Kidney glomerular epithelial cell (primary cell): ENCODE results near the gene NPTN.

Experiments used
- DNase-seq: peaks from one replicate; lab custom pipeline; 2025; lab: John Stamatoyannopoulos, UW

NPTN gene

GRCh38 chr15:73631915-73632669 is 1.1 kb downstream of the NPTN start:
- peak; percentile 34 for DNase-seq

DNA sequence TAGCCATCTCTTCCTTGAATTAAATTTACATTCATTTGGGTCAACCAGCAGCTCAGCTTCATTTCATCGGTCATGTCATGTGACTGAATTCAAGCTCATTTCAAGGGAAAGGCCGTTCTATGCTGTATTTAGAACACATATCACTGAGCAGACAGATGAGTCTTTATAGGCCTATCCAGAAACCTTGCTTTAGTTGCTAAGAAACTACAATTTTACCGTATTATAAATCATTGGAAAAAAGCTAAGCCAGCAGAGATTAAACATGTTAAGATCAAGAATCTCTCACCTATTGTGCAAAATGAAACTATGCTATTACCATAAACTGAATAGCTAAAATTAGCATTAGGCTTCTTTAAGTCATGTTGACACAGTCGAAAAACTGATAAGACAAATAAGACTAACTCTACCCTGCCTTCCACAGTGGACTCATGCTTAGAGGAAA is 2.2 kb downstream of the NPTN start:
- no peak for DNase-seq

GRCh38 chr15:73629798-73630429 is 3.3 kb downstream of the NPTN start:
- no peak for DNase-seq

GRCh38 chr15:73628976-73629797 is 4.0 kb downstream of the NPTN start:
- no peak for DNase-seq

GRCh38 chr15:73628102-73628501 is 5.1 kb downstream of the NPTN start:
- DNase-seq, result no peak

DNA sequence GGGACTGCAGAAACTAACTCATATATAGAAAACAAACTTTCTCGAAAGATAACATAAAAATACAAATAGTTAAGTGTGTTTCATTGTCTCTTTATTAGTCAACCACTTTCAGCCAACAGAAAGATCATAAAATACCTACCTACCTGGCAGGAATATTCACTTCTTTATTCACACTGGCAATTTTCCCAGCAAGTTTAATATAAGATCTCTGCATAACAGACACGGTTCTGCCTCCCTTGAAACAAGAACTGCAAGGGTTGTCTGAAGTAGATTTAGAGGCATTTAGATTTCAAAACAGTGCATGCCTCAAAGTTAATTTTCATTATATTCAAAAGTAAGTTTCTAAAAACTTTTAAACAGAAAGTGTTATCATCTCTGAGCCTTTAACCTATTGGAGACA is 7.1 kb downstream of the NPTN start:
- no peak for DNase-seq

GRCh38 chr15:73624530-73624929 is 8.7 kb downstream of the NPTN start:
- no peak for DNase-seq

- no peak for DNase-seq
Measured at GRCh38 chr15:73621286-73621826, 11.8 kb downstream of the NPTN start.

- no peak for DNase-seq
Measured at GRCh38 chr15:73620078-73620477, 13.1 kb downstream of the NPTN start.

- DNase-seq, result no peak
Measured at GRCh38 chr15:73617913-73618312, 15.3 kb downstream of the NPTN start.

GRCh38 chr15:73617301-73617831 is 15.8 kb downstream of the NPTN start:
- no peak for DNase-seq

DNA sequence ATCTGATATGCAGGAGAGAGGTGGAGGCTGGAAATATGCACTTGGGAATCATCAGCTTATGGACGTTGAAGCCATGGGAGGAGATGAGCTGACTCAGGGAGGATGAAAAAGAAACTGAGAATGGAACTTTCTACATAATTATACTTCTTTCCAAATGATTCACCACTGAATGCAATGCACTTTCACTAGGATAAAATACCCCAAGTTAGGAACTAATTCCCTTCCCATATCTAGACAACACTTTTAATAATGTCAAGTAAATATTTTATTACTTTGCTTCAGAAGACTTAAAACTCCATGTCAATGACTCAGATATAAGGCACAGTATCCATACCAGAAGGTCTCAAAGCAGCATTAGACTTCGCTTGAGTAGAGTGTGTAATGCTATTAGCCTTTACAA is 24.2 kb downstream of the NPTN start:
- no peak for DNase-seq

GRCh38 chr15:73608475-73608874 is 24.7 kb downstream of the NPTN start:
- DNase-seq, result no peak

- DNase-seq, result no peak
Measured at GRCh38 chr15:73607843-73608242, 25.3 kb downstream of the NPTN start.

GRCh38 chr15:73607405-73607804 is 25.8 kb downstream of the NPTN start:
- no peak for DNase-seq

- no peak for DNase-seq
Measured at GRCh38 chr15:73605759-73606436, 27.3 kb downstream of the NPTN start.

GRCh38 chr15:73604477-73604876 is 28.7 kb downstream of the NPTN start:
- DNase-seq, result no peak

GRCh38 chr15:73602992-73603391 is 30.2 kb downstream of the NPTN start:
- no peak for DNase-seq

DNA sequence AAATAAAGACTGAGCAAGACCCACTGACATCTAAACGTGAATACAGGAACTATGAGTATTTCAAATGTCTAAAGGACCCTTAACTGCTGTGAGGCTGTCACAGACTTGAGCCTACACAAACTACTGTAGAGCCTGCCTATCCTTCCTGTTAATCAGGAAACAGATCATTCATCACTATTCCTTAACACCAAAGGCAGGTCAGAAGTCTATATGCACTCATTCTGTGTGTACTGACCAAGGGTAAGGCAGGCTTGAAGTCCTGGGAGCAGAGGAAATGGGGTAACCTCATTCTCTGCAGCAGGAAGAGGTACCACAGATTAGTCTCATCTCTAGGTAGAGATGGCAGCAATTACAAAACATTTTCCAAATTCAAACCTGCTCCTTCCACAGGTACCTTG is 30.7 kb downstream of the NPTN start:
- DNase-seq, result no peak

DNA sequence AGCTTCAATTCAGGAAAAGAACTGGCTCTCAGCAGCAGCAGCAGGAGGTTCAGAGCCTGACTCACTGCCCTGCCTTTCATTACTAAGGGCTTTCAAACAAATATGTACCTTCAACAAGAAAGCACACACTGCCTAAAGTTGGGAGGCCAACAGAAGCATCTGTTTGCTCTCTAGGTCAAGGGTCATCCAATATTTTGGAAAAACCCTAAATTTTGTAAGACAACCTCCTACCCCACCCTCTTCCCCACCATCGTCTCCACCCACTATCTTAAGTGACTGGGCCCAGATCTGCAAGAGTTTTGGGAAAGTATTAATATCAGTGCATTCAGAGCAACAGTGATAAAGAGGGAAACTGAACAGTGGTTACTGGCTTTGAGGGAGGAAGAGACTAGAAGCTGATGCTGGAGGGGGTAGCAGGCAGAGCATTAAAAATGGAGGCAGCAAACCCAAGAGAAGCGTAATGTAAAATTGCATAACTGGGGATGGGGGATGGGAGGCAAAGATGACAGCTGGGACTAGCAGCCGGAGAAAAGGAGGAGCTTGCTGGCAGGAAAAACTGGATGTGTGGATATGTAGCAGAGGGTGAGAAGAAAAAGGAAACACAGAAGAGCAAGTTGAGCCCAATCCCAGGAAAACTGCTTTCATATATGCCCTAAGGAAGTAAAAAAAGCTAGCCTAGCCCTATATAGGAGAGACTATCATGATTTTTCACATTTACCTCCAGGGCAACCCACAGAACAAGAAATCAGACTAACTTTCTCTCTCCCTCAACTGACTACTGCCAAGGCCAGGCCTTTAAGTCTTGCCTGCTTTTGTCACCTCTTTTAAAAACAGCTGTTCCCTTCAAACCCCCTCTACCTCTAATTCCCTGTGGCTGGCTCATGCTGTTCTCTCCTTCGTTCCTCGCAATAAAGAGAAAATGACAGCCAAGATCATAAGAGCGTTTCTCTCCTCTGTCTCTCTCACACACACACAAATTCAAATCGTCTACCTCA is 31.4 kb downstream of the NPTN start:
- DNase-seq, result no peak
